ENCODE results near the gene CPED1. TPM values are rescaled to one million over a fixed set of nuclear protein-coding genes. Genes with fewer than 3 reads are reported as not detected.

The CPED1 gene
- total RNA-seq, 1 donor from 2014 or later = not detected

DNA sequence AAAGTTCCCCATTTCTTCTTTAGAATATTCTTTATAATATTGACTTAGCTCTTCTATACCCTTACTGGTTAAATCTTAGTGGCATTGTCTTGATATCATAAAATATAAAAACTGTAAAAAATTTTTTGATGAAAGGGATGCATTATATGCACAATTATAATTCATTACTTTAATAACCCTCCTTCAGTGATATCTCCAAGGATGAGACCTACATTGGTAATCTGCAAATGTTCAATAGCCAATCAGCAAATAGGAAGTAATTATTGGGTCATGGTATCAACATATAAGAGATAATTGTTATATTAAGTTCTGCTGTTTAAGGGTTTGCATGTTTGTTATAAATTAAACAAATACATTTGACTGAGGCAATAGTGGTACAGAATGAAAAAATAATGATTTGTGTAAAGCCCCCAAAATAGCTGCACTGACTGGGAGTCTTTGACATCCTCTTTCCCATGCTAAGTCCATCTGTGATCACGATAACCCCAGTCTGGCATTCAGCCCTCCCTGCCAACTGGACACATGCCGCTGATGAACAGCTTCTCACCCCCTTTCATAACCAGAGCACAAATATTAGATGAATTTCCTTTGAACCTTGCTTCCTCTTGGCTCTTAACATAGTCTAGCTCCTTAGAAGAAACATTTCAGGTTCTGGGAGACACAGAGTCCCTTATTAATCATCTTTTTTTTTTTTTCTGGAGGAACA, 169.5 kb downstream of the CPED1 start:
- Histone ChIP-seq H4K20me1 (ENCODE audit: low read depth) (no peaks in the 10 kb centered on the region), H3K4me1 (no peaks in the 10 kb centered on the region), H3K4me3 (no peak overlapping the region), H3K9me3 (ENCODE audit: low read depth) (no peaks in the 10 kb centered on the region), H3K4me2 (no peak overlapping the region), H3K79me2 (ENCODE audit: low read depth) (no peaks in the 10 kb centered on the region), H3K9ac (no peak overlapping the region), H3F3A (ENCODE audit: low read depth) (no peaks in the 10 kb centered on the region), H3K27me3 (no peaks in the 10 kb centered on the region), H3K36me3 (no peaks in the 10 kb centered on the region), H3K27ac (no peak overlapping the region), H2AFZ (replicated peaks) (no peak overlapping the region)
- Mint-ChIP-seq H3K4me1 (no peaks in the 10 kb centered on the region), H3K4me3 (no peak overlapping the region), H3K9me3 (no peaks in the 10 kb centered on the region), H3K36me3 (no peaks in the 10 kb centered on the region), H3K27ac (no peak overlapping the region), H3K27me3 (ENCODE audit: insufficient read depth, low read depth) (no peaks in the 10 kb centered on the region)
- DNase-seq (ENCODE audit: low spot score) = no peak
- TF ChIP-seq EZH2phosphoT487 (IDR thresholded peaks at IDR 0.05) (no peak), EZH2 (IDR thresholded peaks at IDR 0.05) (no peak)
- TF ChIP-seq, protein P1, sequence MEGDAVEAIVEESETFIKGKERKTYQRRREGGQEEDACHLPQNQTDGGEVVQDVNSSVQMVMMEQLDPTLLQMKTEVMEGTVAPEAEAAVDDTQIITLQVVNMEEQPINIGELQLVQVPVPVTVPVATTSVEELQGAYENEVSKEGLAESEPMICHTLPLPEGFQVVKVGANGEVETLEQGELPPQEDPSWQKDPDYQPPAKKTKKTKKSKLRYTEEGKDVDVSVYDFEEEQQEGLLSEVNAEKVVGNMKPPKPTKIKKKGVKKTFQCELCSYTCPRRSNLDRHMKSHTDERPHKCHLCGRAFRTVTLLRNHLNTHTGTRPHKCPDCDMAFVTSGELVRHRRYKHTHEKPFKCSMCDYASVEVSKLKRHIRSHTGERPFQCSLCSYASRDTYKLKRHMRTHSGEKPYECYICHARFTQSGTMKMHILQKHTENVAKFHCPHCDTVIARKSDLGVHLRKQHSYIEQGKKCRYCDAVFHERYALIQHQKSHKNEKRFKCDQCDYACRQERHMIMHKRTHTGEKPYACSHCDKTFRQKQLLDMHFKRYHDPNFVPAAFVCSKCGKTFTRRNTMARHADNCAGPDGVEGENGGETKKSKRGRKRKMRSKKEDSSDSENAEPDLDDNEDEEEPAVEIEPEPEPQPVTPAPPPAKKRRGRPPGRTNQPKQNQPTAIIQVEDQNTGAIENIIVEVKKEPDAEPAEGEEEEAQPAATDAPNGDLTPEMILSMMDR (IDR thresholded peaks at IDR 0.05) = no peak

DNA sequence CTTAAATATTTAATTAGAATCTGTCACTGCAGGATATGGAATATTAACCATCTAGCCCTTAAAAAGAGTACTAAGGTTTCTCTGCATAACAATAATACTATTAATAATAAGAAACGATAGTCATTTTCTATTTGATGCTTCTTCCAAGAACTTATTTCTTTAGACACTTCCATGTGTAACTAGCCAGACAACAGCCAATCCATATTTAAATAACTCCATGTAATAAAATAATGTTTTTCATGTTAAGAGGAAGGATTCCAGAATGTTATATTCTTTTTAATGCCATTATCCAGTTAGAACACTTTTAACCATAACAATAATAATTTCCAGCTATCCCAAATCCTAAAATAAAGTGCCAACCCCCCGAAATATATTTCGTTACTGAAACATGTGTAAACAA, 170.2 kb downstream of the CPED1 start:
- Histone ChIP-seq H4K20me1 (ENCODE audit: low read depth) (no peaks in the 10 kb centered on the region), H3F3A (ENCODE audit: low read depth) (no peaks in the 10 kb centered on the region), H3K4me2 (no peak overlapping the region), H3K36me3 (no peaks in the 10 kb centered on the region), H3K79me2 (ENCODE audit: low read depth) (no peaks in the 10 kb centered on the region), H3K27ac (no peak overlapping the region), H3K9ac (no peak overlapping the region), H3K4me1 (no peaks in the 10 kb centered on the region), H3K9me3 (ENCODE audit: low read depth) (no peaks in the 10 kb centered on the region), H2AFZ (replicated peaks) (no peak overlapping the region), H3K27me3 (no peaks in the 10 kb centered on the region), H3K4me3 (no peak overlapping the region)
- Mint-ChIP-seq H3K9me3 (no peaks in the 10 kb centered on the region), H3K27ac (no peak overlapping the region), H3K4me1 (no peaks in the 10 kb centered on the region), H3K27me3 (ENCODE audit: insufficient read depth, low read depth) (no peaks in the 10 kb centered on the region), H3K36me3 (no peaks in the 10 kb centered on the region), H3K4me3 (no peak overlapping the region)
- no peak for DNase-seq (ENCODE audit: low spot score)
- TF ChIP-seq EZH2 (IDR thresholded peaks at IDR 0.05) = no peak

DNA sequence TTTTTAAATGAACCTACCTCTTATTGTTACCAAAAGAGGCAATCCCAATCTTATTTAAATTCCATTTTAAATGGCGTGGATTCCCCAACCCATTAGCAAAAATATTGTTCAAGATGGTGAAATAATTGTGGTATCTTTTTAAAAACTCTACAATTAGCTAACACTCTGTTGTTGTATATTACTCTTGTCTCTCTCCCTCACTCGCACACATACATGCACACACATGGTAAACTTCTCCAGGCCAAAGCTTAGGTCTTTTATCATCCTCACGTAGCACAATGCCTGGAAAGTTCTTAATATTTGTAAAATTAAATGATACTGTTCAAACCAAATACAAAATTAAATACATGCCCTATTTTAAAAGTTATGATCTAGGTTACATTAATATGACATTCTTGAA, 171.0 kb downstream of the CPED1 start:
- H3F3A ChIP-seq (ENCODE audit: low read depth) = no peaks in the 10 kb centered on the region
- Mint-ChIP-seq H3K9me3 (no peaks in the 10 kb centered on the region), H3K4me3 (no peak overlapping the region), H3K27ac (no peak overlapping the region), H3K36me3 (no peaks in the 10 kb centered on the region), H3K27me3 (ENCODE audit: insufficient read depth, low read depth) (no peaks in the 10 kb centered on the region), H3K4me1 (peaks cover 8% of the 10 kb centered on the region)
- no peak overlapping the region for H2AFZ ChIP-seq (replicated peaks)
- H3K9me3 ChIP-seq (ENCODE audit: low read depth) = no peaks in the 10 kb centered on the region
- H3K36me3 ChIP-seq = no peaks in the 10 kb centered on the region
- TF ChIP-seq, protein P1 (IDR thresholded peaks at IDR 0.05) = no peak
- TF ChIP-seq EZH2 (IDR thresholded peaks at IDR 0.05) = no peak
- no peak overlapping the region for H3K9ac ChIP-seq
- no peak overlapping the region for H3K27ac ChIP-seq
- no peaks in the 10 kb centered on the region for H3K79me2 ChIP-seq (ENCODE audit: low read depth)
- no peak overlapping the region for H3K4me3 ChIP-seq
- no peaks in the 10 kb centered on the region for H3K27me3 ChIP-seq
- no peak overlapping the region for H3K4me2 ChIP-seq
- H3K4me1 ChIP-seq = peaks cover 3% of the 10 kb centered on the region
- DNase-seq (ENCODE audit: low spot score) = no peak
- H4K20me1 ChIP-seq (ENCODE audit: low read depth) = no peaks in the 10 kb centered on the region

DNA sequence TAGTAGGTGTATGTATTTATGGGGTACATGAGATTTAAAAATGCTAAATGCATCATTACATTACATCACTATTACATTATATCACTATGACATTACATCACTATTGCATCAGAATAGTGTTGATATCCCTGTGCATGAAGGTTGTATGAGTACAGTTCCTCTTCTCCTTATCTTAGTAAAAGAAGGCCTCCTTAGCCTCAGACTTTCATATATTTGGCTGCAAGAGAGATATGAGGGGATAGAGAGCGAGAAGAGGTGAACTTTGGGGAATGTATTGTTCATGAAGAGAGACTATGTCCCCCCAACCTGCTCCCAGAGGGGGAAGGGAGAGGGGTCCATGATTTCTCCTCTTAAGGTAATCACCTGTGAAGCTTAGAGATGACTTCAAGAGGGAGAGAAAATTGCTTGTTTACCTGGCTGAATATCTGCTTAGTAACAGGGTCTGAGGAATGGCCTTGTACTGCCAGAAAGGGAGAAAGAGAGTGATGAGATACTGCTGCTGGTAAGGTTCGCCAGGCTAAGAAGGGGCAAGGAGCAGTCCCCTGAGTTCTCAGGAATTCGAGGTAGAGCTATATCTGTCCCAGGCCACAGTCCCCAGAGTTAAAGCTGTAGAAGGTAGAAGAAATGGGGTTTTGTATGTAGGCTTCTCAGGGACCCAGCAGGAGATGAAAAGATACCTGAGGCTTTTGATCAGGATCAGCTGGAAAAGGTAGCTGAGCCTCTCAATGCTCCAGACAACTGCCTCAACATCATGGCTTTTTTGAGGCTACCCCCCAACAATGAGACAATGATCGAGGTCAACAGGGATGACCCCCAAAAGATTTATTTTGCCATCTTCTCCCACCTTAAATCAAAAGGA, 171.9 kb downstream of the CPED1 start:
- Histone ChIP-seq H3K79me2 (ENCODE audit: low read depth) (no peaks in the 10 kb centered on the region), H3K9me3 (ENCODE audit: low read depth) (no peaks in the 10 kb centered on the region), H2AFZ (replicated peaks) (no peak overlapping the region), H3K4me3 (no peak overlapping the region), H4K20me1 (ENCODE audit: low read depth) (no peaks in the 10 kb centered on the region), H3F3A (ENCODE audit: low read depth) (no peaks in the 10 kb centered on the region), H3K27ac (no peak overlapping the region), H3K4me2 (no peak overlapping the region), H3K36me3 (no peaks in the 10 kb centered on the region), H3K27me3 (no peaks in the 10 kb centered on the region), H3K4me1 (peaks cover 5% of the 10 kb centered on the region), H3K9ac (no peak overlapping the region)
- H3K9me3 Mint-ChIP-seq = no peaks in the 10 kb centered on the region
- TF ChIP-seq EZH2 (IDR thresholded peaks at IDR 0.05) (no peak), EZH2phosphoT487 (IDR thresholded peaks at IDR 0.05) (no peak)
- TF ChIP-seq, protein P1 (IDR thresholded peaks at IDR 0.05) = no peak
- H3K27ac Mint-ChIP-seq = no peak overlapping the region
- no peaks in the 10 kb centered on the region for H3K36me3 Mint-ChIP-seq
- DNase-seq (ENCODE audit: low spot score) = no peak
- H3K4me3 Mint-ChIP-seq = no peak overlapping the region
- H3K4me1 Mint-ChIP-seq = peaks cover 10% of the 10 kb centered on the region
- H3K27me3 Mint-ChIP-seq (ENCODE audit: insufficient read depth, low read depth) = no peaks in the 10 kb centered on the region
